ENCODE data around the gene PARD3B.

DNA sequence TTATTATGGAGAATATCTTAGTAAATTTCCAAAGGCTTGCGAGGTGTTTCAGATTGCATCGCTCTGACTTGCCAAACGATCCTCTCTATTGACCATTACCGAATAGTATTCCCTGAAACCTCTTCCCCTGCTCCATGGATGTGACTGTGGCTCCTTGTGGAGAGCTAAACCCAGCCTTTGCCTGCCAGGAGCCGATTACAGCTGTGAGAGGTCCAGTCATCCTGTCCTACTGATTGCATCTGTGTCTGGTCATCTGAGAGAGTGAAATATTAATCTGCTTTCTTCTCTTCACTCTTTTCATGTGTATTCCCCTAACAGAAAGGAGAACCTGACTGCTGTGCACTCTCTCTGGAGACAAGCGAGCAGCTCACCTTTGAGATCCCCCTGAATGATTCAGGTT, 613.1 kb downstream of the PARD3B start:
- TF ChIP-seq POLR2A (IDR thresholded peaks at IDR 0.05) (no peak), CTCF (IDR thresholded peaks at IDR 0.05) (no peak)

All from lower leg skin (tissue), 3 donors.